Measurements from ENCODE around the gene MYO1C. TPM values are rescaled to one million over a fixed set of nuclear protein-coding genes. Genes with fewer than 3 reads are reported as not detected.
"Not testable (repeated sequence)": the region's sequence is repeated elsewhere in the genome, so short reads cannot be mapped to it uniquely, and the experiment has no call there.

MYO1C gene
- total RNA-seq, 1 donor = 4.0 TPM

DNA sequence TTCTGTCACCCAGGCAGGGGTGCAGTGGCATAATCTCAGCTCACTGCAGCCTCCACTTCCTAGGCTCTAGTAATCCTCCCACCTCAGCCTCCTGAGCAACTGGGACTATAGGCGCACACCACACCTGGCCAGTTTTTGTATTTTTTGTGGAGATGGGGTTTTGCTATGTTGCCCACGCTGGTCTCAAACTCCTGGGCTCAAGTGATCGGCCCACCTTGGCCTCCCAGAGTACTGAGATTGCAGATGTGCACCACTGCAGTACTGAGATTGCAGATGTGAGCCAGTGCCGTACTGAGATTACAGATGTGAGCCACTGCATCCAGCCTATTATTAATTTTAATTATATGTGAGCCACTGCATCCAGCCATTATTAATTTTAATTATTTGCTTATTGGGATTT is 50.3 kb downstream of the MYO1C start:
- DNase-seq (ENCODE audit: low read depth in 2 of 3, low spot score in 2 of 3) = no peak

DNA sequence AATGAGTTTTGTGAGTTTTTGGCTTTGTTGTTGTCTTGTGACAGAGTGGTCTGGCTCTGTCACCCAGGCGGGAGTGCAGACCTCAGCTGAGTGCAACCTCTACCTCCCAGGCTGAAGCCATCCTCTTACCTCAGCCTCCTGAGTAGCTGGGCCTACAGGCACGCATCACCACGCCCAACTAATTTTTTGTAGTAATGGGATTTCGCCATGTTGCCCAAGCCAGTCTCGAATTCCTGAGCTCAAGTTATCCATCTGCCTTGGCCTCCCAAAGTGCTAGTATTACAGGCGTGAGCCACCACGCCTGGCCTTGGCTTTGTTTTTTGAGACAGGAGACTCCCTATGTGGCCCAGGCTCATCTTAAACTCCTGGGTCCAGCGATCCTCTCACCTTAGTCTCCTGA is 51.6 kb downstream of the MYO1C start:
- no peak for DNase-seq (ENCODE audit: low read depth in 2 of 3, low spot score in 2 of 3)

DNA sequence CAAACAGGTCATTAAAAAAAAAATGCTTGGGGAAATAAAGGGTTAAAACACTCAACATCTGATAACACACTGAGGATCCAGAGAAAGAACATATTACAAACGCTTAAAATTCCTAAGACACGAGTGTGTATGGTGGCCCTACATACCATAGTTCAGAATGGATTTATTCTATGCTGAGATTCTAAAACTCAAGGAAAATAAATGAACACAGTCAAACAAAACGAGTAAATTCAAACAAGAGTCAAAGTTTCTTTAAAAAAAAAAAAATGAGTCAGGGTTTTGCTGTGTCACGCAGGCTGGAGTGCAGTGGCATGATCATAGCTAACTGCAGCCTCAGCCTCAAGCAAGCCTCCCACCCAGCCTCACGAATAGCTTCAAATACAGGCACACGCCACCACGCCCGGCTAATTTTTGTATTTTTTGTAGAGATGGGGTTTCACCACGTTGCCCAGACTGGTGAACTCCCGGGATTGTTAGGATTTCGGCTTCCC is 53.8 kb downstream of the MYO1C start:
- no peak for DNase-seq (ENCODE audit: low read depth in 2 of 3, low spot score in 2 of 3)

- DNase-seq (ENCODE audit: low read depth in 2 of 3, low spot score in 2 of 3) = no peak
These were observed 57.2 kb downstream of the MYO1C start for GRCh38 chr17:1435326-1435725.

DNA sequence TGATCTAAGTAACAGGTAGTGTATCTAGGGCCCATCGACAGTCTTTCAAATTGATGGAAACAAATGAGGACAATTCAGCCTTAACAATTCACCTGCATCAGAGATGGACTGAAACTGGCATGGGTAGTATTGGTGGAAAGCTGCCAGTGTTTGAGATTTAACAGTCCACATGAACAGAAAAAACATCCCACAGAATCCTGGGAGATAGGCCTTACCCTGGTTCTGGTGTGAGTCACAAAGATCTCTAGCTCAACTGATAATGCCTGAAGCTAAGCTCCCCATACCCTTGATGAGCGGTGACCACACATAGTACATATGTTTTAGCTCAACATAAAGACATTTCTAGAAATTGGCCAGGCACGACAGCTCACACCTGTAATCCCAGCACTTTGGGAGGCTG is 58.3 kb downstream of the MYO1C start:
- DNase-seq (ENCODE audit: low read depth in 2 of 3, low spot score in 2 of 3) = no peak

- no peak for DNase-seq (ENCODE audit: low read depth in 2 of 3, low spot score in 2 of 3)
These were observed 60.8 kb downstream of the MYO1C start for GRCh38 chr17:1431631-1432104.

DNA sequence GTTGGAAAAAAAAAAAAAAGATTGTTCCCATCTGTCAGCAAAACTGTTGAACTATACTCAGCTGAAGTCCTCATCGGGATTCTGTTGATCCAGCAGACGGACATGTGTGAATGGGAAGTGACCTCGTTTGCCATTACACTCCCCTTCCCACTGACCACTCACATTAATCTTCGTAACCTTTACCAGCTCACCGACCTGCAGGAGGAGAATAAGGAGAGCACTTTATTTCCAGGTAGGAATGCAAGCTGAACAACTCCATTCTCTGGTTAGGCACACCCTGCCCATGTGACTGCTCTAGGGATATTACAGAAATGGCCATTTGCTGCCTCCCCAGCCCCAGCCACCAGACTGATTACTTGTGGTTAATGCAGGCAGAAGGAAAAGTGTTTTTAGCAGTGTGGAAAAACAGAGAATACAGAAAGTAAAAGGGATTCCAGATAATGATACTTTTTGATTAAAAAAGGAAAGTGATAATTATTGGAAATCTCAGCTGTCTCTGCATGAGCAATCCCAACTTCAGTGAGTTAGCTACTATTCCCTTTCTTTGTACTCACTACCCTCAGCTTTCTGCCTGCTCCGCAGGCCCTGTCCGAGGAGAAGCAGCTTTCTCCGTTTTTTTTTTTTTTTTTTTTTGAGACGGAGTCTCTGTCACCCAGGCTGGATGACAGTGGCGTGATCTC is 68.9 kb downstream of the MYO1C start:
- no peak for DNase-seq (ENCODE audit: low read depth in 2 of 3, low spot score in 2 of 3)

GRCh38 chr17:1422885-1423284 is 69.6 kb downstream of the MYO1C start:
- no peak for DNase-seq (ENCODE audit: low read depth in 2 of 3, low spot score in 2 of 3)

- no peak for DNase-seq (ENCODE audit: low read depth in 2 of 3, low spot score in 2 of 3)
These were observed 71.0 kb downstream of the MYO1C start for GRCh38 chr17:1421470-1421869.

GRCh38 chr17:1420981-1421380 is 71.5 kb downstream of the MYO1C start:
- no peak for DNase-seq (ENCODE audit: low read depth in 2 of 3, low spot score in 2 of 3)

- DNase-seq (ENCODE audit: low read depth in 2 of 3, low spot score in 2 of 3) = no peak
These were observed 72.3 kb downstream of the MYO1C start for GRCh38 chr17:1420163-1420562.

- DNase-seq (ENCODE audit: low read depth in 2 of 3, low spot score in 2 of 3) = not testable (repeated sequence)
These were observed 74.0 kb downstream of the MYO1C start for GRCh38 chr17:1418476-1418875.

DNA sequence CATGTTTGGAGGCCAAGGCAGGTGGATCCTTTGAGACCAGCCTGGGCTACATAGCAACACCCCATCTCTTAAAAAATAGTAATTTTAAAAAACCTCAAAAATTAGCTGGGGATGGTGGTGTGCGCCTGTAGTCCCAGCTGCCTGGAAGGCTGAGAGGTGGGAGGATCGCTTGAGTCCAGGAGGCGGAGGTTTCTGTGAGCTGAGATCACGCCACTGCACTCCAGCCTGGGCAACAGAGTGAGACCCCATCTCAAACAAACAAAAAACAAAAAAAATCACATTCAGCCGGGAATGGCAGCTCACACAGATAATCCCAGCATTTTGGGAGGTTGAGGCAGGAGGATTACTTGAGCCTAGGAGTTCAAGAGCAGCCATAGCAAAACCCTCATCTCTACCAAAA is 76.1 kb downstream of the MYO1C start:
- DNase-seq (ENCODE audit: low read depth in 2 of 3, low spot score in 2 of 3) = no peak

GRCh38 chr17:1414634-1415033 is 77.9 kb downstream of the MYO1C start:
- DNase-seq (ENCODE audit: low read depth in 2 of 3, low spot score in 2 of 3) = no peak

Other genes with a start within 250 kb of the MYO1C start
- not detected for gene BHLHA9, start 222.2 kb downstream of the MYO1C start, total RNA-seq
- gene TRARG1, start 213.0 kb downstream of the MYO1C start, total RNA-seq = not detected
- gene YWHAE, start 92.5 kb downstream of the MYO1C start, total RNA-seq = 192 TPM
- gene CRK, start 36.5 kb downstream of the MYO1C start, total RNA-seq = 24.5 TPM
- gene INPP5K, start 23.9 kb upstream of the MYO1C start, total RNA-seq = 58.2 TPM
- 10.8 TPM for gene PITPNA, start 70.1 kb upstream of the MYO1C start, total RNA-seq
- gene SLC43A2, start 136.1 kb upstream of the MYO1C start, total RNA-seq = 39.6 TPM
- gene SCARF1, start 153.0 kb upstream of the MYO1C start, total RNA-seq = 60.3 TPM
- 18.9 TPM for gene RILP, start 157.2 kb upstream of the MYO1C start, total RNA-seq
- gene PRPF8, start 192.2 kb upstream of the MYO1C start, total RNA-seq = 241 TPM
- gene TLCD2, start 217.7 kb upstream of the MYO1C start, total RNA-seq = 0.54 TPM
- 59.0 TPM for gene WDR81, start 232.0 kb upstream of the MYO1C start, total RNA-seq

Measured in hematopoietic multipotent progenitor cell (in vitro differentiated cells).